Endothelial cell (in vitro differentiated cells): Measurements from ENCODE around the gene CEMIP. TPM values are rescaled to one million over a fixed set of nuclear protein-coding genes. Genes with fewer than 3 reads are reported as not detected.

Experiments used
- DNase-seq: peaks from one replicate; pipeline ENCODE4 v3.0.0; 2021; ENCODE audit warnings: low spot score
- H3K27ac Mint-ChIP-seq: one replicate; pipeline ENCODE4 v1.8.0; 2021; ENCODE audit warnings: mixed read lengths, inconsistent platforms; ENCODE audit not compliant: unreplicated experiment
- H3K27me3 Mint-ChIP-seq: one replicate; pipeline ENCODE4 v1.8.0; 2021; ENCODE audit warnings: mild to moderate bottlenecking, moderate library complexity, mixed read lengths, inconsistent platforms; ENCODE audit not compliant: unreplicated experiment
- H3K36me3 Mint-ChIP-seq: one replicate; pipeline ENCODE4 v1.8.0; 2021; ENCODE audit warnings: mild to moderate bottlenecking, low read depth, mixed read lengths, inconsistent platforms; ENCODE audit not compliant: unreplicated experiment
- H3K4me1 Mint-ChIP-seq: one replicate; pipeline ENCODE4 v1.8.0; 2021; ENCODE audit warnings: mild to moderate bottlenecking, mixed read lengths, inconsistent platforms; ENCODE audit not compliant: unreplicated experiment
- H3K4me3 Mint-ChIP-seq: one replicate; pipeline ENCODE4 v1.8.0; 2021; ENCODE audit warnings: mild to moderate bottlenecking, mixed read lengths, inconsistent platforms; ENCODE audit not compliant: unreplicated experiment
- H3K9me3 Mint-ChIP-seq: one replicate; pipeline ENCODE4 v1.8.0; 2021; ENCODE audit warnings: mixed read lengths, inconsistent platforms; ENCODE audit not compliant: unreplicated experiment
- total RNA-seq: library from RNA; stranded (reverse); fragmentation: NEBNext Ultra II Directional; extraction: Animal tissue kit (Norgen Biotek cat#: 25700); gene quantifications from one replicate; pipeline ENCODE4 v1.2.1, GENCODE V29; 2021; ENCODE audit not compliant: unreplicated experiment
- TF ChIP-seq, protein P1 (sequence below): fragments of 200-600 bp; sonication (generic); IDR thresholded peaks from one replicate; pipeline ENCODE4 v1.5.0; 2021; ENCODE audit warnings: antibody characterized with exemption; ENCODE audit not compliant: unreplicated experiment

The CEMIP gene
- total RNA-seq, 1 donor from 2014 or later, result not detected

DNA sequence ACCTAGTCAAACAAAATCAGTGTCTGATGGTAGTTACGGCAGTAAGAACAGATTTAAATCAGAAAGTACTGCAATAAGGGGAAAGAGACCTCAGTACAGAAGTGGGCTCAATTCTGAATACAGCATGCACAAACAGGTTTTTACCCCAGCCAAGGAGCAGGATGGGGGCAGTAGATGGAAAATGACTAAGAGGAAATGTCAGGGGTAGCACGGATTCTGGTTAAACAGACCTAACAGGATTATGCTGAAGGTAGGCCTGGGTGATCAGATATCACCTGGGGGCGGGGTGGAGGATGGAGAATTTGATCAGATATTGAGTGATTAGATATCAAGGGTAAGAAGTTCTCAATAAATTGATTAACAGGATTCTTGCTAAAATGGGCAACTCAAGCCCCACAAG is 191.5 kb downstream of the CEMIP start:
- H3K36me3 Mint-ChIP-seq, result peaks cover 3% of the 10 kb centered on the region
- H3K4me3 Mint-ChIP-seq, result no peak overlapping the region
- TF ChIP-seq, protein P1, sequence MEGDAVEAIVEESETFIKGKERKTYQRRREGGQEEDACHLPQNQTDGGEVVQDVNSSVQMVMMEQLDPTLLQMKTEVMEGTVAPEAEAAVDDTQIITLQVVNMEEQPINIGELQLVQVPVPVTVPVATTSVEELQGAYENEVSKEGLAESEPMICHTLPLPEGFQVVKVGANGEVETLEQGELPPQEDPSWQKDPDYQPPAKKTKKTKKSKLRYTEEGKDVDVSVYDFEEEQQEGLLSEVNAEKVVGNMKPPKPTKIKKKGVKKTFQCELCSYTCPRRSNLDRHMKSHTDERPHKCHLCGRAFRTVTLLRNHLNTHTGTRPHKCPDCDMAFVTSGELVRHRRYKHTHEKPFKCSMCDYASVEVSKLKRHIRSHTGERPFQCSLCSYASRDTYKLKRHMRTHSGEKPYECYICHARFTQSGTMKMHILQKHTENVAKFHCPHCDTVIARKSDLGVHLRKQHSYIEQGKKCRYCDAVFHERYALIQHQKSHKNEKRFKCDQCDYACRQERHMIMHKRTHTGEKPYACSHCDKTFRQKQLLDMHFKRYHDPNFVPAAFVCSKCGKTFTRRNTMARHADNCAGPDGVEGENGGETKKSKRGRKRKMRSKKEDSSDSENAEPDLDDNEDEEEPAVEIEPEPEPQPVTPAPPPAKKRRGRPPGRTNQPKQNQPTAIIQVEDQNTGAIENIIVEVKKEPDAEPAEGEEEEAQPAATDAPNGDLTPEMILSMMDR, result no peak
- peaks cover 2% of the 10 kb centered on the region for H3K27me3 Mint-ChIP-seq
- peaks cover 5% of the 10 kb centered on the region for H3K4me1 Mint-ChIP-seq
- H3K27ac Mint-ChIP-seq, result no peak overlapping the region
- DNase-seq, result no peak
- no peaks in the 10 kb centered on the region for H3K9me3 Mint-ChIP-seq

DNA sequence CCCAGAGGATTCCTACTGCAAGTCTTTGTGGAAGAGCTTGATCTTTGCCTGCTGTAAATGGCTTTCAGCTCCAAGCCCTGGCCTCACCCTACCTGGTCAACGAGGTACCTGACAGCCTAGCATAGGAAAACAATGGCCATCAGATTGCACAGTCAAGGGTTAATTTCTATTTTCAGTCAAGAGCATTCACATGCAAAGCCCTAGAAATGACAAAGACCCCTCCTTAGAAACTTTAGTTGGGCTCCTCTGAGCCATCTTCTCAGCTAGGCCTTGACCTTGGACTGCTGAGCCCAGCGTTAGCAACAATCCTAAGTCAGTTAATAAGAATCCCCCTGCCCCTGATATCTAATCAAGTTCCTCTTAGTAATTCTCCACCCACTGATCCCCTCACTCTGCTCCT is 192.0 kb downstream of the CEMIP start:
- no peak for DNase-seq
- peaks cover 3% of the 10 kb centered on the region for H3K36me3 Mint-ChIP-seq
- no peak overlapping the region for H3K4me3 Mint-ChIP-seq
- H3K27me3 Mint-ChIP-seq, result peaks cover 2% of the 10 kb centered on the region
- H3K9me3 Mint-ChIP-seq, result no peaks in the 10 kb centered on the region
- peaks cover 5% of the 10 kb centered on the region for H3K4me1 Mint-ChIP-seq
- no peak overlapping the region for H3K27ac Mint-ChIP-seq
- TF ChIP-seq, protein P1, result no peak

DNA sequence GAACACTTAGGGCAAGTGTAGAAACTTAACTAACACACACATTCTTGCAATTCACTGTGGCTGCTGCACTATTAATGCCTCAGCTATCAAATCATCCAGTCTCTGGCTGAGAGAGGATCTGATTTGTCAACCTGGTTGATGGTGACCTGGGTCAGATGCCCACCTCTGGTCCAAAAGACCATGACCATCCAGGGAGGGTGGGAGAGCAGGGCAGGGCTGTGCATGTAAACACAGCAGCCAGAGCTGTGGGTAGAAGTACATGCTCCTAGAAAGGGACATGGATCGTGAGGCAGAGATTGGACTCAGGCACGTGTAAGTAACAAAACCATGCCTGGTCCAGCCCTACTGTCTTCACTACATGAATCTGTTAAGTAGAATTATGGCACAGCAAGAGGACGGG is 193.1 kb downstream of the CEMIP start:
- Mint-ChIP-seq H3K27ac (no peak overlapping the region), H3K36me3 (no peaks in the 10 kb centered on the region), H3K9me3 (no peaks in the 10 kb centered on the region)

DNA sequence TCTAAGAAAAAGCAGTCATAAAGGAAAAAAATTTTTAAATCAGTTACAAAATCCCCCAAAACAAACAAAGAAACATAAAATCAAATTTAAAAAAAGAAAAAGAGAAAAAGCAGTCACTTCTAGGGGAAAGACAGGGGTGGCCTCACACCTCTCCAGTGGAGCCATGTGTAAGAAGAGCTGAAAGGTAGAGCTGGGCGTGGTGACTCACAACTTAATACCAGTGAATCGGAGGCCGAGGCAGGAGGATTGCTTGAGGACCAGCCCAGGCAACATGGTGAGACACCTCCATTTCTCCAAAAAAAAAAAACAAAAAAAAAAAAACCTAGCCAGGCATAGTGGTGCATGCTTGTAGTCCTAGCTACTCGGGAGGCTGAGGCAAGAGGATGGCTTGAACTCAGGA is 195.7 kb downstream of the CEMIP start:
- no peak overlapping the region for H3K27ac Mint-ChIP-seq
- no peak for DNase-seq
- TF ChIP-seq, protein P1, result no peak
- peaks cover 15% of the 10 kb centered on the region for H3K4me1 Mint-ChIP-seq
- peaks cover 10% of the 10 kb centered on the region for H3K36me3 Mint-ChIP-seq
- no peaks in the 10 kb centered on the region for H3K9me3 Mint-ChIP-seq
- no peaks in the 10 kb centered on the region for H3K27me3 Mint-ChIP-seq
- no peak overlapping the region for H3K4me3 Mint-ChIP-seq

More for the DNA sequence above, 193.1 kb downstream of the CEMIP start:
- DNase-seq, result no peak
- TF ChIP-seq, protein P1, result no peak
- no peak overlapping the region for H3K4me3 Mint-ChIP-seq
- peaks cover 8% of the 10 kb centered on the region for H3K4me1 Mint-ChIP-seq
- peaks cover 2% of the 10 kb centered on the region for H3K27me3 Mint-ChIP-seq

DNA sequence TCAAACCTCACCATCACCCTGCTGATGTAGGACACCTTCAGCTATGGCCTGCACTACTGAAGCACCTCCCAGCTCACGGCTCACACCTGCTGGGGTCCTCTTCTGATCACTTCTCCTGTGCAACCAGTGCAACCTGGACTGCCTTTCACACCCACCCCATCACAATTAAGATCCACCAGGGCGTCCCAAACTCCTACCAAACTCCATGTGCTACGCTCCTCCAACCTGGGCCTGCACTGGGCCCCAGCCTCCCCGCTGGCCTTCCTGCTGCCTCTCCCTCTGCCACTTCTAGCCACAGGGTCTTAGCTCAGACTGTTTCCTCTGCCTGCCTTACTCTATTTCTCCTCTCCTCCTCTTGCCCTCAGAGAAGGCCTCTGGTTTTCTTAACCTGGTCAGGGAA is 197.7 kb downstream of the CEMIP start:
- no peaks in the 10 kb centered on the region for H3K9me3 Mint-ChIP-seq
- no peak for DNase-seq
- TF ChIP-seq, protein P1, result no peak
- H3K4me3 Mint-ChIP-seq, result no peak overlapping the region
- H3K27me3 Mint-ChIP-seq, result no peaks in the 10 kb centered on the region
- H3K27ac Mint-ChIP-seq, result no peak overlapping the region
- peaks cover 11% of the 10 kb centered on the region for H3K36me3 Mint-ChIP-seq
- peaks cover 15% of the 10 kb centered on the region for H3K4me1 Mint-ChIP-seq
